GM18867 (cell line): ENCODE measurements around the gene CNNM4.

Experiments
- ATAC-seq: cut with Tn5 transposase; IDR thresholded peaks from one replicate; pipeline ENCODE4 v1.9.1; 2021; ENCODE audit warnings: mild to moderate bottlenecking, moderate library complexity; ENCODE audit not compliant: unreplicated experiment

CNNM4 gene

GRCh38 chr2:96809951-96810782 lies 49.5 kb downstream of the CNNM4 start:
- ATAC-seq, result no peak

- no peak for ATAC-seq
These were observed 50.1 kb downstream of the CNNM4 start for GRCh38 chr2:96810783-96811192.

- ATAC-seq, result no peak
These were observed 51.2 kb downstream of the CNNM4 start for GRCh38 chr2:96811917-96812316.

GRCh38 chr2:96813656-96814055 lies 53.0 kb downstream of the CNNM4 start:
- ATAC-seq, result no peak

GRCh38 chr2:96815326-96816126 lies 54.8 kb downstream of the CNNM4 start:
- no peak for ATAC-seq

- ATAC-seq, result peak; percentile 85
These were observed 55.6 kb downstream of the CNNM4 start, which contains the start of gene CNNM3 for GRCh38 chr2:96816127-96816835. Gene CNNM3 (plus strand): TSS chr2:96816268. CDS start chr2:96816278, 10 bp downstream.

GRCh38 chr2:96816836-96817702 lies 56.4 kb downstream of the CNNM4 start:
- ATAC-seq, result no peak

GRCh38 chr2:96817882-96818281 lies 57.2 kb downstream of the CNNM4 start:
- no peak for ATAC-seq

GRCh38 chr2:96819128-96819875 lies 58.6 kb downstream of the CNNM4 start:
- no peak for ATAC-seq

- no peak for ATAC-seq
These were observed 59.3 kb downstream of the CNNM4 start for GRCh38 chr2:96819876-96820511.

GRCh38 chr2:96821113-96821675 lies 60.5 kb downstream of the CNNM4 start:
- no peak for ATAC-seq

GRCh38 chr2:96822786-96823185 lies 62.1 kb downstream of the CNNM4 start:
- no peak for ATAC-seq

GRCh38 chr2:96823198-96823597 lies 62.5 kb downstream of the CNNM4 start:
- no peak for ATAC-seq

- ATAC-seq, result no peak
These were observed 63.6 kb downstream of the CNNM4 start for GRCh38 chr2:96824079-96824870.

- ATAC-seq, result no peak
These were observed 64.4 kb downstream of the CNNM4 start for GRCh38 chr2:96825057-96825456.

- ATAC-seq, result no peak
These were observed 66.0 kb downstream of the CNNM4 start for GRCh38 chr2:96826546-96827278.

GRCh38 chr2:96828436-96828835 lies 67.7 kb downstream of the CNNM4 start:
- ATAC-seq, result no peak
